Measurements from ENCODE around the gene PITPNM2. TPM values are rescaled to one million over a fixed set of nuclear protein-coding genes. Genes with fewer than 3 reads are reported as not detected.

The PITPNM2 gene
- total RNA-seq, 4 donors from 2014 or later: 3.2 to 6.5 (median 4.2) TPM

GRCh38 chr12:123126294-123127181, 24.4 kb downstream of the PITPNM2 start:
- TF ChIP-seq POLR2A (IDR thresholded peaks at IDR 0.05) (no peak), CTCF (IDR thresholded peaks at IDR 0.05) (no peak)
- H3K4me3 ChIP-seq (ENCODE audit: low read depth, poor library complexity, severe bottlenecking): no peak overlapping the region
- DNase-seq (ENCODE audit: low spot score in 2 of 2): peak in 1 of 2 donors; percentile 59
- intact Hi-C loops (cut with DNase I; ENCODE audit: low total_unique reads): no loop called here
- WGBS, 2 donors: 49 to 58% methylated on average over 6 of the region's 6 CpGs

GRCh38 chr12:123122626-123123025, 28.3 kb downstream of the PITPNM2 start:
- TF ChIP-seq POLR2A (IDR thresholded peaks at IDR 0.05) (no peak), CTCF (IDR thresholded peaks at IDR 0.05) (no peak)
- no peak for DNase-seq (ENCODE audit: low spot score in 2 of 2)
- 84 to 91% methylated on average over 3 of the region's 3 CpGs for WGBS, 2 donors
- intact Hi-C loops (cut with DNase I; ENCODE audit: low total_unique reads): no loop called here
- H3K4me3 ChIP-seq (ENCODE audit: low read depth, poor library complexity, severe bottlenecking): no peak overlapping the region

- intact Hi-C loops (cut with DNase I; ENCODE audit: low total_unique reads): no loop called here
- DNase-seq (ENCODE audit: low spot score in 2 of 2): no peak
- WGBS, 2 donors: 84 to 91% methylated on average over 6 of the region's 6 CpGs
- H3K4me3 ChIP-seq (ENCODE audit: low read depth, poor library complexity, severe bottlenecking): no peak overlapping the region
- no peak for TF ChIP-seq CTCF (IDR thresholded peaks at IDR 0.05)
- TF ChIP-seq POLR2A (IDR thresholded peaks at IDR 0.05): no peak
These were observed 29.2 kb downstream of the PITPNM2 start for GRCh38 chr12:123121670-123122069.

GRCh38 chr12:123120452-123121166, 30.3 kb downstream of the PITPNM2 start:
- 26 to 58% methylated on average over 3 of the region's 3 CpGs for WGBS, 2 donors
- intact Hi-C loops (cut with DNase I; ENCODE audit: low total_unique reads): no loop called here
- TF ChIP-seq POLR2A (IDR thresholded peaks at IDR 0.05): no peak
- no peak for TF ChIP-seq CTCF (IDR thresholded peaks at IDR 0.05)
- DNase-seq (ENCODE audit: low spot score in 2 of 2): no peak
- no peak overlapping the region for H3K4me3 ChIP-seq (ENCODE audit: low read depth, poor library complexity, severe bottlenecking)

- no peak overlapping the region for H3K4me3 ChIP-seq (ENCODE audit: low read depth, poor library complexity, severe bottlenecking)
- no peak for DNase-seq (ENCODE audit: low spot score in 2 of 2)
- TF ChIP-seq POLR2A (IDR thresholded peaks at IDR 0.05) (no peak), CTCF (IDR thresholded peaks at IDR 0.05) (no peak)
- 75 to 82% methylated on average over 7 of the region's 7 CpGs for WGBS, 2 donors
- intact Hi-C loops (cut with DNase I; ENCODE audit: low total_unique reads): no loop called here
These were observed 31.1 kb downstream of the PITPNM2 start for GRCh38 chr12:123119808-123120207.

Measured in lower leg skin (tissue), 4 donors.